Liver (tissue), 9 donors: ENCODE results near the gene CLASRP. TPM values are rescaled to one million over a fixed set of nuclear protein-coding genes. Genes with fewer than 3 reads are reported as not detected.

Source experiments
- DNase-seq: peaks from one replicate; pipeline ENCODE4 v3.0.0-alpha.2; 2017; ENCODE audit warnings: low spot score
- H3K27ac ChIP-seq, 2 donors: one replicate each; pipeline ENCODE4 v1.7.0; 2013; ENCODE audit warnings: inconsistent platforms in 2 of 2, low read length in 2 of 2, control low read depth in 1 of 2, low read depth in 1 of 2, mild to moderate bottlenecking in 1 of 2
- H3K27me3 ChIP-seq, 4 donors: one replicate each; pipeline versions ENCODE4 v1.6.1 to v1.7.0; 2013; ENCODE audit warnings: low read length in 3 of 4, inconsistent platforms in 1 of 4, mild to moderate bottlenecking in 1 of 4, moderate library complexity in 1 of 4; ENCODE audit not compliant: control insufficient read depth in 4 of 4, insufficient read depth in 4 of 4
- H3K36me3 ChIP-seq, 4 donors: one replicate each; pipeline versions ENCODE4 v1.6.1 to v1.7.0; 2013; ENCODE audit warnings: low read length in 3 of 4, mild to moderate bottlenecking in 3 of 4, low read depth in 1 of 4, moderate library complexity in 1 of 4; ENCODE audit not compliant: control insufficient read depth in 4 of 4, insufficient read depth in 3 of 4
- H3K4me1 ChIP-seq, 4 donors: one replicate each; pipeline versions ENCODE4 v1.6.1 to v1.7.0; 2013; ENCODE audit warnings: low read length in 3 of 4, mild to moderate bottlenecking in 3 of 4, moderate library complexity in 1 of 4; ENCODE audit not compliant: control insufficient read depth in 4 of 4, insufficient read depth in 4 of 4
- H3K4me3 ChIP-seq, 3 donors: one replicate each; pipeline versions ENCODE4 v1.6.1 to v1.7.0; 2013; ENCODE audit warnings: low read length in 3 of 3, control low read depth in 1 of 3, low read depth in 1 of 3, mild to moderate bottlenecking in 1 of 3
- H3K9ac ChIP-seq, 2 donors: one replicate each; pipeline ENCODE4 v1.7.0; 2013; ENCODE audit warnings: low read length in 2 of 2, mild to moderate bottlenecking in 2 of 2, moderate library complexity in 2 of 2, control low read depth in 1 of 2, low read depth in 1 of 2
- H3K9me3 ChIP-seq, 4 donors: one replicate each; pipeline versions ENCODE4 v1.6.1 to v1.7.0; 2013; ENCODE audit warnings: low read length in 3 of 4; ENCODE audit not compliant: control insufficient read depth in 4 of 4
- EGR1 ChIP-seq, 2 donors: IDR thresholded peaks; 2 replicates each; pipeline ENCODE4 v1.6.1; 2016 to 2018; ENCODE audit warnings: antibody characterized with exemption in 2 of 2, low read depth in 2 of 2
- FOXA1 ChIP-seq: IDR thresholded peaks from 2 replicates; pipeline ENCODE4 v1.6.1; 2016; ENCODE audit warnings: antibody characterized with exemption
- FOXA2 ChIP-seq: IDR thresholded peaks from 2 replicates; pipeline ENCODE4 v1.6.1; 2016; ENCODE audit warnings: antibody characterized with exemption
- GABPA ChIP-seq, 2 donors: IDR thresholded peaks in 1 of 2; conservative IDR thresholded peaks in 1 of 2; 2 replicates each; pipeline ENCODE4 v1.6.1; 2016; ENCODE audit warnings: antibody characterized with exemption in 2 of 2, mild to moderate bottlenecking in 1 of 2, moderate library complexity in 1 of 2
- HNF4A ChIP-seq, 2 donors: conservative IDR thresholded peaks; 2 replicates each; pipeline ENCODE4 v1.6.1; 2016; ENCODE audit warnings: antibody characterized with exemption in 2 of 2, mild to moderate bottlenecking in 2 of 2
- HNF4G ChIP-seq: IDR thresholded peaks from 2 replicates; pipeline ENCODE4 v1.6.1; 2016; ENCODE audit warnings: antibody characterized with exemption
- JUND ChIP-seq, 2 donors: IDR thresholded peaks; 2 replicates each; pipeline ENCODE4 v1.6.1; 2016; ENCODE audit warnings: antibody characterized with exemption in 2 of 2
- NR2F2 ChIP-seq: IDR thresholded peaks from 2 replicates; pipeline ENCODE4 v1.6.1; 2016; ENCODE audit warnings: antibody characterized with exemption
- RAD21 ChIP-seq, 2 donors: IDR thresholded peaks; 2 replicates each; pipeline ENCODE4 v1.6.1; 2016; ENCODE audit warnings: antibody characterized with exemption in 2 of 2, mild to moderate bottlenecking in 2 of 2
- RXRA ChIP-seq, 2 donors: IDR thresholded peaks; 2 replicates each; pipeline ENCODE4 v1.6.1; 2017 to 2018; ENCODE audit warnings: antibody characterized with exemption in 2 of 2, mild to moderate bottlenecking in 1 of 2
- SP1 ChIP-seq: IDR thresholded peaks from 2 replicates; pipeline ENCODE4 v1.6.1; 2018; ENCODE audit warnings: antibody characterized with exemption, mild to moderate bottlenecking
- TAF1 ChIP-seq: conservative IDR thresholded peaks from 2 replicates; pipeline ENCODE4 v1.6.1; 2016; ENCODE audit warnings: antibody characterized with exemption, mild to moderate bottlenecking
- YY1 ChIP-seq: IDR thresholded peaks from 2 replicates; pipeline ENCODE4 v1.6.1; 2016; ENCODE audit warnings: antibody characterized with exemption, mild to moderate bottlenecking
- WGBS: extraction: QIAGEN DNeasy Blood & Tissue Kit; methylation state at CpG from one replicate; pipeline ENCODE4 v1.1.7; 2013; 5-methylcytosine and 5-hydroxymethylcytosine counted together
- polyA plus RNA-seq, 2 donors: library from polyadenylated mRNA; stranded (reverse) in 1 of 2; unstranded in 1 of 2; fragments of 200-250 nt in 1 of 2; fragments of >200 nt in 1 of 2; fragmentation: Nextera tagmentation in 1 of 2; extraction: Ambion mirVana in 1 of 2; gene quantifications; one replicate each; pipeline versions ENCODE4 v1.2.1 to v1.2.3, GENCODE V29; 2013 to 2015
- total RNA-seq, 2 donors: library from RNA; depleted of rRNA; stranded (reverse); fragments of >200 nt; gene quantifications; one replicate each; pipeline ENCODE4 v1.2.3, GENCODE V29; 2014
- TF ChIP-seq, protein P1 (sequence below): IDR thresholded peaks from 2 replicates; pipeline ENCODE4 v1.6.1; 2016; ENCODE audit warnings: antibody characterized with exemption
- TF ChIP-seq, protein P2 (sequence below): IDR thresholded peaks from 2 replicates; pipeline ENCODE4 v1.6.1; 2016; ENCODE audit warnings: antibody characterized with exemption, mild to moderate bottlenecking
- TF ChIP-seq, protein P3 (sequence below): IDR thresholded peaks from 2 replicates; pipeline ENCODE4 v1.6.1; 2016; ENCODE audit warnings: antibody characterized with exemption
- TF ChIP-seq, protein P4 (sequence below): fragments of 150-350 bp; IDR thresholded peaks from 2 replicates; pipeline ENCODE4 v1.5.1; 2017; ENCODE audit warnings: improper control_type of control experiment, low read depth, low read length; ENCODE audit not compliant: missing input control
- TF ChIP-seq, protein P5 (sequence below): IDR thresholded peaks from 2 replicates; pipeline ENCODE4 v1.6.1; 2016; ENCODE audit warnings: antibody characterized with exemption
- donor health status: healthy.
- donor health status: healthy.
- donor health status: healthy.
- donor health status: healthy.
- donor health status: healthy.

Gene CLASRP
- total and polyA plus RNA-seq, 4 donors, result 9.0 to 44.3 (median 12.8) TPM

DNA sequence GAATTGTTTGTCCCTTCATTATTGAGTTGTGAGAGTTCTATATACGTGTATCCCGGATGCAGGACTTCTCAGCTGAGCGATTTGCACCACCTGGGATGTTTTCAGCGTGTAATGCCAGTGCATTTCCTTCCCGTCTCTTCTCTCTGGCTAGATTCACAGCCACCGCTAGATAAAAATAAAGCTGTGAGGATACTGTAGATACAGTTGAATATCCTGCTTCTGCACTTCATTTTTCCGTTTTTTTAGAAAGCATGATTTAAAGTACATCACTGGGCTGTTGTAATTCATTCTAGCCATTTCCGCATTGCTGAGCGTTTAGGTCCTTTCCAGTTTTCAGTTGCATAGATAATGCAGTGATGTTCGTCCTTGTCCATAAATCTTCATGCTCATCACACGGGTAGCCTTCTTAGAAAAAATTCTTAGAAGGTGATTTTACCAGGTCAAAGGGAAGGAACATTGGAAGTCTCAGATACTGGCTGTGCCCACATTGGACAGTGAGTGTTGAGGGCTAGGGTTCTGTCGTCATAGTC lies 68.8 kb downstream of the CLASRP start:
- Histone ChIP-seq H3K4me3 (no peak overlapping the region), H3K9ac (no peak overlapping the region), H3K27ac (no peak overlapping the region), H3K4me1 (peaks cover 3 to 18% (median 12%) of the 10 kb centered on the region in 4 donors), H3K9me3 (no peaks in the 10 kb centered on the region), H3K27me3 (no peaks in the 10 kb centered on the region), H3K36me3 (no peaks in the 10 kb centered on the region)
- no peak for DNase-seq
- TF ChIP-seq GABPA (IDR thresholded peaks at IDR 0.05 in 1 of 2, conservative IDR thresholded peaks at IDR 0.05 in 1 of 2) (no peak), HNF4A (conservative IDR thresholded peaks at IDR 0.05) (no peak), RAD21 (IDR thresholded peaks at IDR 0.05) (no peak), TAF1 (no peak), FOXA1 (no peak), FOXA2 (no peak), YY1 (no peak), SP1 (no peak), NR2F2 (no peak), JUND (IDR thresholded peaks at IDR 0.05) (no peak), HNF4G (no peak), RXRA (IDR thresholded peaks at IDR 0.05) (no peak), EGR1 (IDR thresholded peaks at IDR 0.05; ENCODE audit: low read depth in 2 of 2) (no peak)
- TF ChIP-seq, protein P1, sequence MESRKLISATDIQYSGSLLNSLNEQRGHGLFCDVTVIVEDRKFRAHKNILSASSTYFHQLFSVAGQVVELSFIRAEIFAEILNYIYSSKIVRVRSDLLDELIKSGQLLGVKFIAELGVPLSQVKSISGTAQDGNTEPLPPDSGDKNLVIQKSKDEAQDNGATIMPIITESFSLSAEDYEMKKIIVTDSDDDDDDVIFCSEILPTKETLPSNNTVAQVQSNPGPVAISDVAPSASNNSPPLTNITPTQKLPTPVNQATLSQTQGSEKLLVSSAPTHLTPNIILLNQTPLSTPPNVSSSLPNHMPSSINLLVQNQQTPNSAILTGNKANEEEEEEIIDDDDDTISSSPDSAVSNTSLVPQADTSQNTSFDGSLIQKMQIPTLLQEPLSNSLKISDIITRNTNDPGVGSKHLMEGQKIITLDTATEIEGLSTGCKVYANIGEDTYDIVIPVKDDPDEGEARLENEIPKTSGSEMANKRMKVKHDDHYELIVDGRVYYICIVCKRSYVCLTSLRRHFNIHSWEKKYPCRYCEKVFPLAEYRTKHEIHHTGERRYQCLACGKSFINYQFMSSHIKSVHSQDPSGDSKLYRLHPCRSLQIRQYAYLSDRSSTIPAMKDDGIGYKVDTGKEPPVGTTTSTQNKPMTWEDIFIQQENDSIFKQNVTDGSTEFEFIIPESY, result no peak
- TF ChIP-seq, protein P2, sequence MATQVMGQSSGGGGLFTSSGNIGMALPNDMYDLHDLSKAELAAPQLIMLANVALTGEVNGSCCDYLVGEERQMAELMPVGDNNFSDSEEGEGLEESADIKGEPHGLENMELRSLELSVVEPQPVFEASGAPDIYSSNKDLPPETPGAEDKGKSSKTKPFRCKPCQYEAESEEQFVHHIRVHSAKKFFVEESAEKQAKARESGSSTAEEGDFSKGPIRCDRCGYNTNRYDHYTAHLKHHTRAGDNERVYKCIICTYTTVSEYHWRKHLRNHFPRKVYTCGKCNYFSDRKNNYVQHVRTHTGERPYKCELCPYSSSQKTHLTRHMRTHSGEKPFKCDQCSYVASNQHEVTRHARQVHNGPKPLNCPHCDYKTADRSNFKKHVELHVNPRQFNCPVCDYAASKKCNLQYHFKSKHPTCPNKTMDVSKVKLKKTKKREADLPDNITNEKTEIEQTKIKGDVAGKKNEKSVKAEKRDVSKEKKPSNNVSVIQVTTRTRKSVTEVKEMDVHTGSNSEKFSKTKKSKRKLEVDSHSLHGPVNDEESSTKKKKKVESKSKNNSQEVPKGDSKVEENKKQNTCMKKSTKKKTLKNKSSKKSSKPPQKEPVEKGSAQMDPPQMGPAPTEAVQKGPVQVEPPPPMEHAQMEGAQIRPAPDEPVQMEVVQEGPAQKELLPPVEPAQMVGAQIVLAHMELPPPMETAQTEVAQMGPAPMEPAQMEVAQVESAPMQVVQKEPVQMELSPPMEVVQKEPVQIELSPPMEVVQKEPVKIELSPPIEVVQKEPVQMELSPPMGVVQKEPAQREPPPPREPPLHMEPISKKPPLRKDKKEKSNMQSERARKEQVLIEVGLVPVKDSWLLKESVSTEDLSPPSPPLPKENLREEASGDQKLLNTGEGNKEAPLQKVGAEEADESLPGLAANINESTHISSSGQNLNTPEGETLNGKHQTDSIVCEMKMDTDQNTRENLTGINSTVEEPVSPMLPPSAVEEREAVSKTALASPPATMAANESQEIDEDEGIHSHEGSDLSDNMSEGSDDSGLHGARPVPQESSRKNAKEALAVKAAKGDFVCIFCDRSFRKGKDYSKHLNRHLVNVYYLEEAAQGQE, result no peak
- TF ChIP-seq, protein P3, sequence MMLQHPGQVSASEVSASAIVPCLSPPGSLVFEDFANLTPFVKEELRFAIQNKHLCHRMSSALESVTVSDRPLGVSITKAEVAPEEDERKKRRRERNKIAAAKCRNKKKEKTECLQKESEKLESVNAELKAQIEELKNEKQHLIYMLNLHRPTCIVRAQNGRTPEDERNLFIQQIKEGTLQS, result no peak
- TF ChIP-seq, protein P4, sequence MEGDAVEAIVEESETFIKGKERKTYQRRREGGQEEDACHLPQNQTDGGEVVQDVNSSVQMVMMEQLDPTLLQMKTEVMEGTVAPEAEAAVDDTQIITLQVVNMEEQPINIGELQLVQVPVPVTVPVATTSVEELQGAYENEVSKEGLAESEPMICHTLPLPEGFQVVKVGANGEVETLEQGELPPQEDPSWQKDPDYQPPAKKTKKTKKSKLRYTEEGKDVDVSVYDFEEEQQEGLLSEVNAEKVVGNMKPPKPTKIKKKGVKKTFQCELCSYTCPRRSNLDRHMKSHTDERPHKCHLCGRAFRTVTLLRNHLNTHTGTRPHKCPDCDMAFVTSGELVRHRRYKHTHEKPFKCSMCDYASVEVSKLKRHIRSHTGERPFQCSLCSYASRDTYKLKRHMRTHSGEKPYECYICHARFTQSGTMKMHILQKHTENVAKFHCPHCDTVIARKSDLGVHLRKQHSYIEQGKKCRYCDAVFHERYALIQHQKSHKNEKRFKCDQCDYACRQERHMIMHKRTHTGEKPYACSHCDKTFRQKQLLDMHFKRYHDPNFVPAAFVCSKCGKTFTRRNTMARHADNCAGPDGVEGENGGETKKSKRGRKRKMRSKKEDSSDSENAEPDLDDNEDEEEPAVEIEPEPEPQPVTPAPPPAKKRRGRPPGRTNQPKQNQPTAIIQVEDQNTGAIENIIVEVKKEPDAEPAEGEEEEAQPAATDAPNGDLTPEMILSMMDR, result no peak
- TF ChIP-seq, protein P5, sequence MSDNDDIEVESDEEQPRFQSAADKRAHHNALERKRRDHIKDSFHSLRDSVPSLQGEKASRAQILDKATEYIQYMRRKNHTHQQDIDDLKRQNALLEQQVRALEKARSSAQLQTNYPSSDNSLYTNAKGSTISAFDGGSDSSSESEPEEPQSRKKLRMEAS, result no peak
- WGBS, result 84% methylated on average over 12 of the region's 12 CpGs
